SIG-M5 treated with dmso at 0.1 percent for 504 hours (cell line): ENCODE results near the gene TMEM63C.

ENCODE experiments used
- DNase-seq: peaks from one replicate; lab custom pipeline; 2025; ENCODE audit not compliant: unreplicated experiment; lab: John Stamatoyannopoulos, UW

Gene TMEM63C

GRCh38 chr14:77221241-77221871 lies 39.8 kb downstream of the TMEM63C start:
- DNase-seq: no peak

GRCh38 chr14:77222546-77223225 lies 41.1 kb downstream of the TMEM63C start:
- no peak for DNase-seq

GRCh38 chr14:77224212-77224611 lies 42.6 kb downstream of the TMEM63C start:
- no peak for DNase-seq

- DNase-seq: no peak
Measured at GRCh38 chr14:77225254-77225653, 43.7 kb downstream of the TMEM63C start.

GRCh38 chr14:77225892-77226557 lies 44.4 kb downstream of the TMEM63C start:
- DNase-seq: no peak

- DNase-seq: no peak
Measured at GRCh38 chr14:77228056-77228455, 46.5 kb downstream of the TMEM63C start.

GRCh38 chr14:77230914-77231313 lies 49.3 kb downstream of the TMEM63C start:
- DNase-seq: no peak

GRCh38 chr14:77231721-77232120 lies 50.1 kb downstream of the TMEM63C start:
- no peak for DNase-seq

GRCh38 chr14:77236814-77237213 lies 55.2 kb downstream of the TMEM63C start:
- no peak for DNase-seq

GRCh38 chr14:77238356-77238755 lies 56.8 kb downstream of the TMEM63C start:
- no peak for DNase-seq

- no peak for DNase-seq
Measured at GRCh38 chr14:77238996-77239395, 57.4 kb downstream of the TMEM63C start.

- no peak for DNase-seq
Measured at GRCh38 chr14:77239412-77239811, 57.8 kb downstream of the TMEM63C start.

GRCh38 chr14:77240336-77240915 lies 58.8 kb downstream of the TMEM63C start:
- no peak for DNase-seq

GRCh38 chr14:77241955-77242354 lies 60.4 kb downstream of the TMEM63C start:
- DNase-seq: no peak

GRCh38 chr14:77242752-77243151 lies 61.2 kb downstream of the TMEM63C start:
- DNase-seq: no peak

GRCh38 chr14:77243853-77244252 lies 62.3 kb downstream of the TMEM63C start:
- no peak for DNase-seq

- DNase-seq: no peak
Measured at GRCh38 chr14:77245820-77246219, 64.2 kb downstream of the TMEM63C start.

GRCh38 chr14:77246784-77247183 lies 65.2 kb downstream of the TMEM63C start:
- DNase-seq: no peak

- no peak for DNase-seq
Measured at GRCh38 chr14:77248666-77249065, 67.1 kb downstream of the TMEM63C start.

- DNase-seq: no peak
Measured at GRCh38 chr14:77249286-77249685, 67.7 kb downstream of the TMEM63C start.

- DNase-seq: no peak
Measured at GRCh38 chr14:77250927-77251326, 69.3 kb downstream of the TMEM63C start.

GRCh38 chr14:77251870-77252269 lies 70.3 kb downstream of the TMEM63C start:
- no peak for DNase-seq
